Measurements from ENCODE around the gene SLITRK1. TPM values are rescaled to one million over a fixed set of nuclear protein-coding genes. Genes with fewer than 3 reads are reported as not detected.

SLITRK1 gene
- polyA plus RNA-seq, 1 experiment, result 1.1 TPM

DNA sequence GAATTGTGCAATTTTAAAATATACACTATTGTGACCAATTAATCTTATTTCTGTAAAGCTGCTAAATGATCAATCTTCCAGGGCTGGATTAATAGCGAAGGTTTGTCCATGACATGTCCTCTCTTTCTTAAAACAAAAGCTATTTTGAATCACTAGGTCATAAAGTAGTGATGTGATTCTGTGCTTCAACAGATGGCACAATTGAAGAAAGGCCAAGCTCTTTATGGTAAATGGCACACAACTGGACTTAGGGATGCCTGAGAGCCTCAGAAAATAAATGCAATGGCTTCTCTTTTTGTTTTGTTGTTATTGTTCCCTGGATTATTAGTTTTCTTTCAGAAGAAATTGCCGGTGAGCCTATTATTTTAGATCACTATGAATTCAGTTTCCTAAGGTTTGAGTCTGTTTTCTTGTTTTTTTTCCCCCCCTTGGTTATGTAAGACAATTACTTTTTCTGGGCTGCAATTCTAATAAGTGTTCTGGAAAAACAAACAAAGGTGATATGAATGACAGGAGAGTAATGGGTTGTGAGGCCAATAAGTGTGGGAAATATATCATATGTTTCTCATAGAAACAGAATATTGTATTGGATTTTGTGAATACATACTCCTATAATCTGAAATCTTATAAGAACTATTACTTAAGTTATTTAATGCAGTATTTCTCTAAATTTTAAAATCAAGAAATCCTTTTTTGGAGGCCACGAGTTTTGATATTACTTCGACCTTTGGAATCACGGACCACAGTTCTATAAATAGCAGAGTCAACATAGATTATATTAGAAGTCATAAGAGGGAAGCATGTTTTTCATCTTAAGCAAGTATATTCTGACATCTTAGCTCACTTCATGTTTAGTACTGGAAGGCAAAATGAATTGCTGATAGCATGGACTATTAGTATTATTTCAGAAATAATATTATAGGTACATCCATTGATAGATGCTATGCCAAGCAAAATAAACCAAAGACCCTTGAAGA lies 16.8 kb downstream of the SLITRK1 start:
- TF ChIP-seq, protein P1, sequence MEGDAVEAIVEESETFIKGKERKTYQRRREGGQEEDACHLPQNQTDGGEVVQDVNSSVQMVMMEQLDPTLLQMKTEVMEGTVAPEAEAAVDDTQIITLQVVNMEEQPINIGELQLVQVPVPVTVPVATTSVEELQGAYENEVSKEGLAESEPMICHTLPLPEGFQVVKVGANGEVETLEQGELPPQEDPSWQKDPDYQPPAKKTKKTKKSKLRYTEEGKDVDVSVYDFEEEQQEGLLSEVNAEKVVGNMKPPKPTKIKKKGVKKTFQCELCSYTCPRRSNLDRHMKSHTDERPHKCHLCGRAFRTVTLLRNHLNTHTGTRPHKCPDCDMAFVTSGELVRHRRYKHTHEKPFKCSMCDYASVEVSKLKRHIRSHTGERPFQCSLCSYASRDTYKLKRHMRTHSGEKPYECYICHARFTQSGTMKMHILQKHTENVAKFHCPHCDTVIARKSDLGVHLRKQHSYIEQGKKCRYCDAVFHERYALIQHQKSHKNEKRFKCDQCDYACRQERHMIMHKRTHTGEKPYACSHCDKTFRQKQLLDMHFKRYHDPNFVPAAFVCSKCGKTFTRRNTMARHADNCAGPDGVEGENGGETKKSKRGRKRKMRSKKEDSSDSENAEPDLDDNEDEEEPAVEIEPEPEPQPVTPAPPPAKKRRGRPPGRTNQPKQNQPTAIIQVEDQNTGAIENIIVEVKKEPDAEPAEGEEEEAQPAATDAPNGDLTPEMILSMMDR (IDR thresholded peaks at IDR 0.05; ENCODE audit: insufficient read depth, low read depth, low read length), result no peak
- Histone ChIP-seq H3K4me3 (ENCODE audit: low read depth, low read length) (no peak overlapping the region), H3K36me3 (ENCODE audit: control insufficient read depth, insufficient read depth, low read length) (no peaks in the 10 kb centered on the region), H3K27me3 (ENCODE audit: control insufficient read depth, insufficient read depth, low read length) (no peaks in the 10 kb centered on the region)
- ChIA-PET CTCF (no interaction called here), POLR2A (no interaction called here)
- DNase-seq (ENCODE audit: low read depth), result no peak

GRCh38 chr13:83853771-83854170 lies 28.5 kb downstream of the SLITRK1 start:
- TF ChIP-seq, protein P1 (IDR thresholded peaks at IDR 0.05; ENCODE audit: insufficient read depth, low read depth, low read length), result no peak
- no peaks in the 10 kb centered on the region for H3K27me3 ChIP-seq (ENCODE audit: control insufficient read depth, insufficient read depth, low read length)
- ChIA-PET CTCF (interaction anchor here (1.3 kb wide), 1 partner anchor 14 kb away, joined by 3 read pairs; no protein-coding TSS in a partner anchor), POLR2A (no interaction called here)
- no peaks in the 10 kb centered on the region for H3K36me3 ChIP-seq (ENCODE audit: control insufficient read depth, insufficient read depth, low read length)
- no peak for DNase-seq (ENCODE audit: low read depth)
- no peak overlapping the region for H3K4me3 ChIP-seq (ENCODE audit: low read depth, low read length)

- ChIA-PET POLR2A (no interaction called here), CTCF (no interaction called here)
- H3K4me3 ChIP-seq (ENCODE audit: low read depth, low read length), result no peak overlapping the region
- H3K27me3 ChIP-seq (ENCODE audit: control insufficient read depth, insufficient read depth, low read length), result no peaks in the 10 kb centered on the region
- TF ChIP-seq, protein P1 (IDR thresholded peaks at IDR 0.05; ENCODE audit: insufficient read depth, low read depth, low read length), result no peak
- H3K36me3 ChIP-seq (ENCODE audit: control insufficient read depth, insufficient read depth, low read length), result no peaks in the 10 kb centered on the region
- no peak for DNase-seq (ENCODE audit: low read depth)
Observed at GRCh38 chr13:83845106-83845505, 37.2 kb downstream of the SLITRK1 start.

- POLR2A ChIA-PET, result no interaction called here
- CTCF ChIA-PET, result interaction anchor here (0.7 kb wide), 1 partner anchor 14 kb away, joined by 3 read pairs; no protein-coding TSS in a partner anchor
- DNase-seq (ENCODE audit: low read depth), result no peak
- TF ChIP-seq, protein P1 (IDR thresholded peaks at IDR 0.05; ENCODE audit: insufficient read depth, low read depth, low read length), result no peak
- Histone ChIP-seq H3K4me3 (ENCODE audit: low read depth, low read length) (no peak overlapping the region), H3K36me3 (ENCODE audit: control insufficient read depth, insufficient read depth, low read length) (no peaks in the 10 kb centered on the region), H3K27me3 (ENCODE audit: control insufficient read depth, insufficient read depth, low read length) (no peaks in the 10 kb centered on the region)
Observed at GRCh38 chr13:83839146-83839545, 43.1 kb downstream of the SLITRK1 start.

GRCh38 chr13:83831796-83832195 lies 50.5 kb downstream of the SLITRK1 start:
- Histone ChIP-seq H3K4me3 (ENCODE audit: low read depth, low read length) (no peak overlapping the region), H3K27me3 (ENCODE audit: control insufficient read depth, insufficient read depth, low read length) (no peaks in the 10 kb centered on the region), H3K36me3 (ENCODE audit: control insufficient read depth, insufficient read depth, low read length) (no peaks in the 10 kb centered on the region)
- no peak for DNase-seq (ENCODE audit: low read depth)
- ChIA-PET POLR2A (no interaction called here), CTCF (no interaction called here)
- TF ChIP-seq, protein P1 (IDR thresholded peaks at IDR 0.05; ENCODE audit: insufficient read depth, low read depth, low read length), result no peak

All from BJ (cell line).